ENCODE data around the gene CIRBP.

The CIRBP gene

GRCh38 chr19:1269065-1269477, at the start of gene CIRBP:
CIRBP (plus strand) TSS chr19:1269332; CDS start chr19:1270934, 1,602 bp downstream.
- CTCF ChIA-PET, result interaction anchor here (10.3 kb wide), 1 partner anchor 24 kb away, joined by 116 read pairs; no protein-coding TSS in a partner anchor
- POLR2A ChIA-PET (ENCODE audit: low non-redundant PET), result interaction anchor here (0.5 to 2.7 kb wide), 10 partner anchors 16 to 240 kb away, joined by 3 to 40 read pairs (median 4); no protein-coding TSS in a partner anchor
- peak within 1 kb of the TSS; percentile 100 for H3K27ac ChIP-seq
- peak; percentile 95 for DNase-seq (ENCODE audit: low spot score)
- TF ChIP-seq CTCF (conservative IDR thresholded peaks at IDR 0.05; ENCODE audit: low read depth), result no peak

GRCh38 chr19:1219786-1220476, 49.2 kb upstream of the CIRBP start:
- ChIA-PET POLR2A (ENCODE audit: low non-redundant PET) (no interaction called here), CTCF (interaction anchor here (0.6 kb wide), 1 partner anchor 281 kb away, joined by 6 read pairs; no protein-coding TSS in a partner anchor)
- no peak for DNase-seq (ENCODE audit: low spot score)
- H3K27ac ChIP-seq, result peak overlapping the region; percentile 98
- no peak for TF ChIP-seq CTCF (conservative IDR thresholded peaks at IDR 0.05; ENCODE audit: low read depth)

GRCh38 chr19:1220477-1220930, 48.6 kb upstream of the CIRBP start:
- DNase-seq (ENCODE audit: low spot score), result no peak
- TF ChIP-seq CTCF (conservative IDR thresholded peaks at IDR 0.05; ENCODE audit: low read depth), result no peak
- CTCF ChIA-PET, result interaction anchor here (0.7 to 1.3 kb wide), 2 partner anchors 9 to 731 kb away, joined by 3 to 4 read pairs; no protein-coding TSS in a partner anchor
- POLR2A ChIA-PET (ENCODE audit: low non-redundant PET), result no interaction called here
- H3K27ac ChIP-seq, result peak overlapping the region; percentile 98

GRCh38 chr19:1220976-1221903, 47.9 kb upstream of the CIRBP start:
- peak overlapping the region; percentile 98 for H3K27ac ChIP-seq
- peak; percentile 44 for TF ChIP-seq CTCF (conservative IDR thresholded peaks at IDR 0.05; ENCODE audit: low read depth)
- ChIA-PET POLR2A (ENCODE audit: low non-redundant PET) (no interaction called here), CTCF (interaction anchor here (0.5 to 2.4 kb wide), 5 partner anchors 9 to 731 kb away, joined by 3 to 10 read pairs (median 3); no protein-coding TSS in a partner anchor)
- no peak for DNase-seq (ENCODE audit: low spot score)

- ChIA-PET POLR2A (ENCODE audit: low non-redundant PET) (no interaction called here), CTCF (interaction anchor here (2.4 kb wide), 1 partner anchor 23 kb away, joined by 10 read pairs; no protein-coding TSS in a partner anchor)
- DNase-seq (ENCODE audit: low spot score), result no peak
- no peak for TF ChIP-seq CTCF (conservative IDR thresholded peaks at IDR 0.05; ENCODE audit: low read depth)
- H3K27ac ChIP-seq, result peak overlapping the region; percentile 98
These were observed 47.3 kb upstream of the CIRBP start for GRCh38 chr19:1221904-1222255.

- peak overlapping the region; percentile 98 for H3K27ac ChIP-seq
- ChIA-PET POLR2A (ENCODE audit: low non-redundant PET) (interaction anchor here (0.5 kb wide), 1 partner anchor 10 kb away, joined by 12 read pairs; no protein-coding TSS in a partner anchor), CTCF (interaction anchor here (0.5 to 2.4 kb wide), 7 partner anchors 9 to 209 kb away, joined by 3 to 10 read pairs (median 3); partner anchors contain the start of gene ATP5F1D)
- TF ChIP-seq CTCF (conservative IDR thresholded peaks at IDR 0.05; ENCODE audit: low read depth), result no peak
- no peak for DNase-seq (ENCODE audit: low spot score)
These were observed 46.7 kb upstream of the CIRBP start for GRCh38 chr19:1222394-1222793.

Measured in RWPE1 (cell line).